ENCODE data around the gene SLC51A. TPM values are rescaled to one million over a fixed set of nuclear protein-coding genes. Genes with fewer than 3 reads are reported as not detected.
A peak's percentile ranks its signal among the peaks of the same experiment; 100 is the strongest.

Gene SLC51A
- total and polyA plus RNA-seq, 2 donors (not counting 1 experiment from before 2014, with no cell fraction given), result not detected

- Histone ChIP-seq H3K4me1 (ENCODE audit: control insufficient read depth, extremely low read depth, insufficient read depth, low read length) (peaks cover 5% of the 10 kb centered on the region), H3K27ac (ENCODE audit: insufficient read depth, low read length) (peak overlapping the region; percentile 62), H3K9ac (ENCODE audit: insufficient read depth, low read length) (peak overlapping the region; percentile 20), H3K79me2 (ENCODE audit: control insufficient read depth, insufficient read depth, low read length) (no peaks in the 10 kb centered on the region), H3K27me3 (ENCODE audit: control insufficient read depth, insufficient read depth, low read length) (peaks cover 7% of the 10 kb centered on the region), H3K4me2 (ENCODE audit: extremely low read depth, insufficient read depth, low read length) (peak overlapping the region; percentile 68), H3K9me3 (ENCODE audit: control insufficient read depth, insufficient read depth, low read depth, low read length) (no peaks in the 10 kb centered on the region), H3K4me3 (replicated peaks in 1 of 4; ENCODE audit: control extremely low read depth in 1 of 4, insufficient read depth in 1 of 4, low read depth in 3 of 4, low read length in 4 of 4) (peak overlapping the region; percentile 12 to 50 (median 30)), H4K20me1 (ENCODE audit: control insufficient read depth, extremely low read depth, insufficient read depth, low read length) (no peaks in the 10 kb centered on the region), H2AFZ (ENCODE audit: low read length) (peak overlapping the region; percentile 76), H3K36me3 (ENCODE audit: control insufficient read depth, insufficient read depth, low read length) (no peaks in the 10 kb centered on the region)
- DNase-seq (ENCODE audit: low read depth in 2 of 2), result peak; percentile 83 to 90
- no peak for TF ChIP-seq EZH2 (IDR thresholded peaks at IDR 0.05; ENCODE audit: low read length, missing control alignments)
- TF ChIP-seq CTCF (conservative IDR thresholded peaks at IDR 0.05 in 1 of 2, IDR thresholded peaks at IDR 0.05 in 1 of 2; ENCODE audit: low read depth in 1 of 2, low read length in 2 of 2), result no peak
Measured at GRCh38 chr3:196219194-196219969, 3.0 kb downstream of the SLC51A start.

- no peak for DNase-seq (ENCODE audit: low read depth in 2 of 2)
- Histone ChIP-seq H3K9me3 (ENCODE audit: control insufficient read depth, insufficient read depth, low read depth, low read length) (no peaks in the 10 kb centered on the region), H2AFZ (ENCODE audit: low read length) (peak overlapping the region; percentile 76), H3K36me3 (ENCODE audit: control insufficient read depth, insufficient read depth, low read length) (no peaks in the 10 kb centered on the region), H3K9ac (ENCODE audit: insufficient read depth, low read length) (no peak overlapping the region), H4K20me1 (ENCODE audit: control insufficient read depth, extremely low read depth, insufficient read depth, low read length) (no peaks in the 10 kb centered on the region), H3K4me1 (ENCODE audit: control insufficient read depth, extremely low read depth, insufficient read depth, low read length) (peaks cover 5% of the 10 kb centered on the region), H3K4me2 (ENCODE audit: extremely low read depth, insufficient read depth, low read length) (no peak overlapping the region), H3K79me2 (ENCODE audit: control insufficient read depth, insufficient read depth, low read length) (no peaks in the 10 kb centered on the region), H3K27ac (ENCODE audit: insufficient read depth, low read length) (peak overlapping the region; percentile 62), H3K4me3 (replicated peaks in 1 of 4; ENCODE audit: control extremely low read depth in 1 of 4, insufficient read depth in 1 of 4, low read depth in 3 of 4, low read length in 4 of 4) (no peak overlapping the region), H3K27me3 (ENCODE audit: control insufficient read depth, insufficient read depth, low read length) (peaks cover 7% of the 10 kb centered on the region)
- TF ChIP-seq CTCF (conservative IDR thresholded peaks at IDR 0.05 in 1 of 2, IDR thresholded peaks at IDR 0.05 in 1 of 2; ENCODE audit: low read depth in 1 of 2, low read length in 2 of 2) (no peak), EZH2 (IDR thresholded peaks at IDR 0.05; ENCODE audit: low read length, missing control alignments) (no peak)
Measured at GRCh38 chr3:196219970-196220311, 3.6 kb downstream of the SLC51A start.

- H3K36me3 ChIP-seq (ENCODE audit: control insufficient read depth, insufficient read depth, low read length), result no peaks in the 10 kb centered on the region
- no peak overlapping the region for H2AFZ ChIP-seq (ENCODE audit: low read length)
- H3K79me2 ChIP-seq (ENCODE audit: control insufficient read depth, insufficient read depth, low read length), result no peaks in the 10 kb centered on the region
- H3K9ac ChIP-seq (ENCODE audit: insufficient read depth, low read length), result no peak overlapping the region
- no peaks in the 10 kb centered on the region for H4K20me1 ChIP-seq (ENCODE audit: control insufficient read depth, extremely low read depth, insufficient read depth, low read length)
- H3K27me3 ChIP-seq (ENCODE audit: control insufficient read depth, insufficient read depth, low read length), result peaks cover 7% of the 10 kb centered on the region
- no peaks in the 10 kb centered on the region for H3K9me3 ChIP-seq (ENCODE audit: control insufficient read depth, insufficient read depth, low read depth, low read length)
- H3K4me3 ChIP-seq (replicated peaks in 1 of 4; ENCODE audit: control extremely low read depth in 1 of 4, insufficient read depth in 1 of 4, low read depth in 3 of 4, low read length in 4 of 4), result no peak overlapping the region
- no peak for DNase-seq (ENCODE audit: low read depth in 2 of 2)
- no peak overlapping the region for H3K4me2 ChIP-seq (ENCODE audit: extremely low read depth, insufficient read depth, low read length)
- peaks cover 5% of the 10 kb centered on the region for H3K4me1 ChIP-seq (ENCODE audit: control insufficient read depth, extremely low read depth, insufficient read depth, low read length)
- TF ChIP-seq EZH2 (IDR thresholded peaks at IDR 0.05; ENCODE audit: low read length, missing control alignments) (no peak), CTCF (conservative IDR thresholded peaks at IDR 0.05 in 1 of 2, IDR thresholded peaks at IDR 0.05 in 1 of 2; ENCODE audit: low read depth in 1 of 2, low read length in 2 of 2) (no peak)
- H3K27ac ChIP-seq (ENCODE audit: insufficient read depth, low read length), result no peak overlapping the region
Measured at GRCh38 chr3:196220587-196220986, 4.3 kb downstream of the SLC51A start.
